ENCODE measurements around the gene CLNK. TPM values are rescaled to one million over a fixed set of nuclear protein-coding genes. Genes with fewer than 3 reads are reported as not detected.
"Not testable (repeated sequence)": the region's sequence is repeated elsewhere in the genome, so short reads cannot be mapped to it uniquely, and the experiment has no call there.

The CLNK gene
- total RNA-seq, 1 donor from 2014 or later: not detected

GRCh38 chr4:10622728-10623127 is 61.8 kb downstream of the CLNK start:
- Mint-ChIP-seq H3K4me1 (ENCODE audit: unreplicated experiment) (no peaks in the 10 kb centered on the region), H3K27ac (ENCODE audit: unreplicated experiment) (no peak overlapping the region), H3K36me3 (ENCODE audit: low read depth, unreplicated experiment) (no peaks in the 10 kb centered on the region)

GRCh38 chr4:10620935-10621488 is 63.6 kb downstream of the CLNK start:
- no peaks in the 10 kb centered on the region for H3K4me1 Mint-ChIP-seq (ENCODE audit: unreplicated experiment)
- H3K36me3 Mint-ChIP-seq (ENCODE audit: low read depth, unreplicated experiment): no peaks in the 10 kb centered on the region
- no peak for TF ChIP-seq CTCF (IDR thresholded peaks at IDR 0.05; ENCODE audit: unreplicated experiment)
- no peak overlapping the region for H3K4me3 Mint-ChIP-seq (ENCODE audit: unreplicated experiment)
- no peaks in the 10 kb centered on the region for H3K9me3 Mint-ChIP-seq (ENCODE audit: unreplicated experiment)
- peaks cover 2% of the 10 kb centered on the region for H3K27me3 Mint-ChIP-seq (ENCODE audit: unreplicated experiment)
- H3K27ac Mint-ChIP-seq (ENCODE audit: unreplicated experiment): no peak overlapping the region
- DNase-seq (ENCODE audit: low spot score): no peak

More at GRCh38 chr4:10622728-10623127, 61.8 kb downstream of the CLNK start:
- peaks cover 4% of the 10 kb centered on the region for H3K27me3 Mint-ChIP-seq (ENCODE audit: unreplicated experiment)
- no peaks in the 10 kb centered on the region for H3K9me3 Mint-ChIP-seq (ENCODE audit: unreplicated experiment)
- H3K4me3 Mint-ChIP-seq (ENCODE audit: unreplicated experiment): no peak overlapping the region
- no peak for TF ChIP-seq CTCF (IDR thresholded peaks at IDR 0.05; ENCODE audit: unreplicated experiment)
- DNase-seq (ENCODE audit: low spot score): peak; percentile 19

GRCh38 chr4:10619855-10620254 is 64.7 kb downstream of the CLNK start:
- H3K27ac Mint-ChIP-seq (ENCODE audit: unreplicated experiment): no peak overlapping the region
- no peaks in the 10 kb centered on the region for H3K4me1 Mint-ChIP-seq (ENCODE audit: unreplicated experiment)

GRCh38 chr4:10619220-10619619 is 65.3 kb downstream of the CLNK start:
- Mint-ChIP-seq H3K27ac (ENCODE audit: unreplicated experiment) (no peak overlapping the region), H3K4me3 (ENCODE audit: unreplicated experiment) (no peak overlapping the region)
- no peak for DNase-seq (ENCODE audit: low spot score)

More at GRCh38 chr4:10619855-10620254, 64.7 kb downstream of the CLNK start:
- Mint-ChIP-seq H3K4me3 (ENCODE audit: unreplicated experiment) (no peak overlapping the region), H3K9me3 (ENCODE audit: unreplicated experiment) (no peaks in the 10 kb centered on the region), H3K36me3 (ENCODE audit: low read depth, unreplicated experiment) (no peaks in the 10 kb centered on the region), H3K27me3 (ENCODE audit: unreplicated experiment) (peaks cover 2% of the 10 kb centered on the region)
- TF ChIP-seq CTCF (IDR thresholded peaks at IDR 0.05; ENCODE audit: unreplicated experiment): no peak
- DNase-seq (ENCODE audit: low spot score): no peak

GRCh38 chr4:10614926-10615325 is 69.6 kb downstream of the CLNK start:
- not testable (repeated sequence) for H3K36me3 Mint-ChIP-seq (ENCODE audit: low read depth, unreplicated experiment); H3K27ac Mint-ChIP-seq (ENCODE audit: unreplicated experiment); H3K27me3 Mint-ChIP-seq (ENCODE audit: unreplicated experiment); H3K9me3 Mint-ChIP-seq (ENCODE audit: unreplicated experiment); DNase-seq (ENCODE audit: low spot score); H3K4me3 Mint-ChIP-seq (ENCODE audit: unreplicated experiment); H3K4me1 Mint-ChIP-seq (ENCODE audit: unreplicated experiment)

More at GRCh38 chr4:10619220-10619619, 65.3 kb downstream of the CLNK start:
- Mint-ChIP-seq H3K4me1 (ENCODE audit: unreplicated experiment) (no peaks in the 10 kb centered on the region), H3K9me3 (ENCODE audit: unreplicated experiment) (no peaks in the 10 kb centered on the region), H3K36me3 (ENCODE audit: low read depth, unreplicated experiment) (no peaks in the 10 kb centered on the region), H3K27me3 (ENCODE audit: unreplicated experiment) (peaks cover 2% of the 10 kb centered on the region)
- TF ChIP-seq CTCF (IDR thresholded peaks at IDR 0.05; ENCODE audit: unreplicated experiment): no peak
